ENCODE results near the gene GAB1. TPM values are rescaled to one million over a fixed set of nuclear protein-coding genes. Genes with fewer than 3 reads are reported as not detected.

Gene GAB1
- total RNA-seq, 1 donor from 2014 or later: 14.9 TPM

GRCh38 chr4:143360838-143361625, 24.4 kb downstream of the GAB1 start:
- TF ChIP-seq CTCF (IDR thresholded peaks at IDR 0.05; ENCODE audit: insufficient read depth, low read length, poor library complexity, severe bottlenecking): no peak
- Histone ChIP-seq H3K36me3 (ENCODE audit: control insufficient read depth, insufficient read depth, low read length) (no peaks in the 10 kb centered on the region), H3K27me3 (ENCODE audit: control insufficient read depth, insufficient read depth, low read length) (no peaks in the 10 kb centered on the region), H3K4me3 (ENCODE audit: low read depth, low read length) (no peak overlapping the region)
- no peak for DNase-seq (ENCODE audit: low read depth)

GRCh38 chr4:143362349-143363046, 25.8 kb downstream of the GAB1 start:
- TF ChIP-seq CTCF (IDR thresholded peaks at IDR 0.05; ENCODE audit: insufficient read depth, low read length, poor library complexity, severe bottlenecking): no peak
- Histone ChIP-seq H3K36me3 (ENCODE audit: control insufficient read depth, insufficient read depth, low read length) (no peaks in the 10 kb centered on the region), H3K4me3 (ENCODE audit: low read depth, low read length) (no peak overlapping the region), H3K27me3 (ENCODE audit: control insufficient read depth, insufficient read depth, low read length) (no peaks in the 10 kb centered on the region)
- no peak for DNase-seq (ENCODE audit: low read depth)

- TF ChIP-seq CTCF (IDR thresholded peaks at IDR 0.05; ENCODE audit: insufficient read depth, low read length, poor library complexity, severe bottlenecking): no peak
- Histone ChIP-seq H3K36me3 (ENCODE audit: control insufficient read depth, insufficient read depth, low read length) (no peaks in the 10 kb centered on the region), H3K27me3 (ENCODE audit: control insufficient read depth, insufficient read depth, low read length) (no peaks in the 10 kb centered on the region), H3K4me3 (ENCODE audit: low read depth, low read length) (no peak overlapping the region)
- DNase-seq (ENCODE audit: low read depth): no peak
These were observed 26.7 kb downstream of the GAB1 start for GRCh38 chr4:143363332-143363731.

- no peaks in the 10 kb centered on the region for H3K27me3 ChIP-seq (ENCODE audit: control insufficient read depth, insufficient read depth, low read length)
- H3K4me3 ChIP-seq (ENCODE audit: low read depth, low read length): no peak overlapping the region
- no peak for TF ChIP-seq CTCF (IDR thresholded peaks at IDR 0.05; ENCODE audit: insufficient read depth, low read length, poor library complexity, severe bottlenecking)
- no peak for DNase-seq (ENCODE audit: low read depth)
- no peaks in the 10 kb centered on the region for H3K36me3 ChIP-seq (ENCODE audit: control insufficient read depth, insufficient read depth, low read length)
These were observed 27.4 kb downstream of the GAB1 start for GRCh38 chr4:143364063-143364462.

GRCh38 chr4:143367863-143368262, 31.2 kb downstream of the GAB1 start:
- DNase-seq (ENCODE audit: low read depth): no peak

More at GRCh38 chr4:143367863-143368262, 31.2 kb downstream of the GAB1 start:
- Histone ChIP-seq H3K36me3 (ENCODE audit: control insufficient read depth, insufficient read depth, low read length) (no peaks in the 10 kb centered on the region), H3K27me3 (ENCODE audit: control insufficient read depth, insufficient read depth, low read length) (no peaks in the 10 kb centered on the region), H3K4me3 (ENCODE audit: low read depth, low read length) (no peak overlapping the region)
- TF ChIP-seq CTCF (IDR thresholded peaks at IDR 0.05; ENCODE audit: insufficient read depth, low read length, poor library complexity, severe bottlenecking): no peak

Data from kidney epithelial cell (primary cell).